Activated CD8-positive, alpha-beta memory T cell treated with anti-CD3 and anti-CD28 coated beads, Interleukin-2, amount 50 U/mL, for 48 hours (primary cell): ENCODE data around the gene RFTN2.
"Not testable (repeated sequence)": the region's sequence is repeated elsewhere in the genome, so short reads cannot be mapped to it uniquely, and the experiment has no call there.

Experiments used
- DNase-seq: peaks from one replicate; pipeline ENCODE4 v3.0.0-alpha.2; 2020

Gene RFTN2

DNA sequence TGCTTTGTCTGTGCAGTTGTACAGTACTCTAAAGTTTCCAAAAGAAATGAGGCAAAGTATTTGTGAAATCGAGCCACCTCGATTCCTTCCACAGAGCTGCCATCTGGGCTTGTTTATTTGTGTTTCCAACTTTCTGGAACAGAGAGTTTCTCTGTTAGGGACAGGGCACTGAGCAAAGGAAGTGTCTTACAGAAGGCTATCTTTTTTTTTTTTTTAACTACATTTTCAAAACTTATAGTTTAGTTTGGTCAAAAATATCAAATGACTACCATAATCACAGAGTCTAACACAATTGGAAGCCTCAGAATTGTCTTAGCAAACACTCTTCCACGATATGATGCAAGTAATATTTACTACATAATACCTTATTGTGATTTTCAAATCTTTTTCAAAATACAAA is 796 bp downstream of the RFTN2 start:
- DNase-seq = no peak

DNA sequence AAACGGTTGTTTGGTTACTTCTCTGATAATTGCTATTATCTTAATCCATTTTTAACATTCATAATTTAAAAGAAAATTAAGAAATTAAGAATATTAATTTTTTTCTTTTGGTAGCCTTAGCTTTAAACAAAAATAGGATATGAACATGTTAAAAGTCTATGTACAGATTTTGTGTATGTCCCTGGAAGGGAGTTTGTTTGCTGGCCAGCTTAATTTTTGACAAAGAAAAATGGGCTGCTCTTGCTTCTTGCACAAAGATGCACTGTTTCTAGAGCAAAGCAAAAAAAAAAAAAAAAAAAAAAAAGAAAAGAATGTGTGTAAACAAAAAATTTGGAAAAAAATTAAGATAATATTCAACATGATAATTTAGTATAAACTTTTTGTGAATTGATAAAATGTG is 1.3 kb downstream of the RFTN2 start:
- no peak for DNase-seq

DNA sequence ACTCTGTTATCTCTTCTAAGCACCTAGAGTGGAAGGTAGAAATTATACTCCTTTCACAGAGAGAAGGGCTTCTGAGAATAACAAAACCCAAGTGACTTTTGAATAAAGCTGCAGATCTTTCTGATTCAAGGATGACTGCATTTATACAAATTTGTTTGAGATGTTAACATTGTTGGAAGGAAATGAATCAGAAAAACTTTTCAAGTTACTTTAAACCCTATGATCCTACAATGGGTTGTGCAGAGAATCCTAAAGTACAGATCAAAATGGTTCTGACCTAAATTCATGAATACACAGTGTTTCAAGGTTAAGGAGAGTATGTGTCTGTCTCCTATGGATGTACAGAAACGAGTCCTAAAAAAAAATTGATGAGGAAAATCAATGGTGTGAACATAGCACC is 1.8 kb downstream of the RFTN2 start:
- no peak for DNase-seq

DNA sequence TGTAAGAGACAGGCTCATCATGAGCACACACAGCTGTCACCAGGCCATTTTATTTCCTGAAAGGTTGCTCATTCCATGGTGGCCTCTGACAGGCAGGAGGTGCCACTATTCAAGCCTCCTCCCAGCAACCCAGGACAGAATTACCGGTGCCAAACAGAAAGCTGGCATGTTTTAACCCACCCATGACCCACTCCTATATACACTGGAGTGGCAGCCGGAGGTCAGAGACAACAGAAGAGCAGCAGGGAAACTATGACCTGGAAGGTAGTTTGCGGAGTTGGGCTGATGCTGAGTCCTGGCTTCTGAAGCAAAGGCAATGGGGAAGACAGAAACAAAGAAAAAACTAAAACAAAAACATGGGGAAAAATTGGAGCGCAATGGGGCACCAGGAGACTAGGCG is 2.3 kb downstream of the RFTN2 start:
- DNase-seq = no peak

DNA sequence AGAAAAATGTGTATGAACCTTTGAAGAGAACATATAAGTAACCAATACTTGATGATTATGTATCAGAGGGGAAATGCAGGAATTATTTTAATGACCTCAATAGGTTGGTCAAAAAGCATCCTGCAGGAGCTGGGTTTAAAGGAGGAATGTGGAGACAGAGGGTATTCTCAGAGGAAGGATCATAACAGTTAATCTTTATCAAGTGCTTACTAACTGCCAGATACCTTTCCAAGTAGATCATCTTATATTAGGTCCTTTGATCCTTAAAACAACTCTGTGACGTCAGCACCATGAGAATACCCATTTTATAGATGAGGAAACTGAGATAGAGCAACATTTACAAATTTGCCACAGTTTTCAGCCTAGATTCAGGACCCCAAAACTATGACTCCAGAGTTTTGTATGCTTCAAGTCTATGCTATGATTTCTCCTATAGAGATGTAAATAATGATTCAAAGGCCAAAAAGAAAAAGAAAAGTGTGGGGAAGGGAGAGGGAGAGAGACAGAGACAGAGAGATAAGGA is 3.0 kb downstream of the RFTN2 start:
- DNase-seq = no peak

DNA sequence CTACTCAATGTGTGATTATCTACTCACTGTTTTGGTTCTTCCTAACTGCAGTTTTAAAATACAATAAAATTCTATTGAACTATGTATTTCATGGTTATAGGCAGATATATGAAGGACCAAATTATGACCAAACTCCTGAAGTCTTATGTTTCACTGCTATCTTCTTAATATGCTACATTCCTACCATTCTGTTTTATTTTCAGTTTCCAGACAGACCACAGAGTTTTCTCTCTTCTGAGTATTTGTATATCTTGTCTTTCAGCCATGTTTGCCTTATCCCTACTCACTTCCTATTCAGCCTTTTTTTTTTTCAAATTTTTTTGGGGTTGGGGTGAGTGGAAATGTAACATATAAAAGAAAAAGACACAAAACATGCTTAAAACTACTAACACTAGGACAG is 6.3 kb downstream of the RFTN2 start:
- DNase-seq = no peak

DNA sequence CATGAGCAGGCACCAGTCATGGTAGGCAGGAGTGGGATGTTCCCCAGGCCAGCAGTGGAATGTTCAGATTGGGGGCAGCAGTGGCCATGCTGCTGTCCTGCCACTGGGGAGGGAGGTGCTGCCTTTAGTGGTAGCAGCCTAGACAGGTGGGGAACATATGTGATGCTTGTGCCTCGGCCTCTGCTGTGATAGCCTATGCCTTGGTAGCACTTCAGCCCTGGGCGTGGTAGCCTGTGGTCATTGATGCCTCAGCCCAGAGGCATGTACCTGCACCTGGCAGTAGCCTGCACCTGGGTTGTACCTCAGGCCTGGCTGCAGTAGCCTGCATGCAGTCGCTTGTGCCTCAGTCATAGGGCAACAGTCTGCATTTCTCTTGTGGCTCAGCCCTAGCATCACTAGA is 7.1 kb downstream of the RFTN2 start:
- DNase-seq = no peak

DNA sequence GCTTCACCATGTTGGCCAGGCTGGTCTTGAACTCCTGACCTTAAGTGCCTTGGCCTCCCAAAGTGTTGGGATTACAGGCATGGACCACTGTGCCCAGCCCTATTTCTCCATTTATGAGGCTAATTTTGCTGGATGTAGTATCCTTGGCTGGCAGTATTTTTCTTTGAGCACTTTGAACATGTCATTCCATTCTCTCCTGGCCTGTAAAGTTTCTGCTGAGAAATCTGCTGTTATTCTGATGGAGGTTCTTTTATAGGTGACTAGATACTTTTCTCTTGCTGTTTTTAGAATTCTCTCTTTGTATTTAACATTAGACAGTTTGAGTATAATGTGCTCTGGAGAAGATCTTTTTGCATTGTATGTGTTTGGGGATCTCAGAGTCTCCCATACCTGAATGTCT is 9.1 kb downstream of the RFTN2 start:
- no peak for DNase-seq

DNA sequence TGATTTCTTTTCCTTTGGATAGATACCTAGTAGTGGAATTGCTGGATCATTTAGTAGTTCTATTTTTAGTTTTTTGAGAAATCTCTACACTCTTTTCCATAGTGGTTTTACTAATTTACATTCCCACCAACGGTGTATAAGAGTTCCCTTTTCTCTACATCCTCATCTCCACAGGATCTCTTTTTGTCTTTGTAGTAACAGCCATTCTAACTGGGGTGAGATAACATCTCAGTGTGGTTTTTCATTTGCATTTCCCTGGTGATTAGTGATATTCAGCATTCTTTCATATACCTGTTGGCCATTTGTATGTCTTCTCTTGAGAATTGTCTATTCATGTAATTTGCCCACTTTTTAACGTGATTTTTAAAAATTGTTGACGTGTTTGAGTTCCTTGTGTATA is 13.8 kb downstream of the RFTN2 start:
- DNase-seq = no peak

DNA sequence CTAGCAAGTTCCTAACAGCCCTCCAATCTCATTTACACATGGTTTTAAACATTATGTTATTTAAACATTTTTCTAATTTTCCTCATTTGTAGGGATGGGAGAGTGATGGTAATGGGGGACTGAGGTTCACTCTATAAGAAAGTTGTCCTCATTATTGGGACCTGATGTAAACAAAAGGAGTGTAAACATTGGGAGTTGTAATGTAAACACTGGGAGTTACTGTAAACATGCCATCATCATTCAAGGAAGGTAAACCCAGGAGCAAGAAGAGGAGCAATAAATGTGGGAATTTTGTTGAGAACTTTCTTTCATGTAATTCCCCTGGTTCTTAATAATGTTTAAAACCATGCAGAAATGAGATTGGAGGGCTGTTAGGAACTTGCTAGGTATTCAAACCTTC is 17.8 kb downstream of the RFTN2 start:
- DNase-seq = no peak

DNA sequence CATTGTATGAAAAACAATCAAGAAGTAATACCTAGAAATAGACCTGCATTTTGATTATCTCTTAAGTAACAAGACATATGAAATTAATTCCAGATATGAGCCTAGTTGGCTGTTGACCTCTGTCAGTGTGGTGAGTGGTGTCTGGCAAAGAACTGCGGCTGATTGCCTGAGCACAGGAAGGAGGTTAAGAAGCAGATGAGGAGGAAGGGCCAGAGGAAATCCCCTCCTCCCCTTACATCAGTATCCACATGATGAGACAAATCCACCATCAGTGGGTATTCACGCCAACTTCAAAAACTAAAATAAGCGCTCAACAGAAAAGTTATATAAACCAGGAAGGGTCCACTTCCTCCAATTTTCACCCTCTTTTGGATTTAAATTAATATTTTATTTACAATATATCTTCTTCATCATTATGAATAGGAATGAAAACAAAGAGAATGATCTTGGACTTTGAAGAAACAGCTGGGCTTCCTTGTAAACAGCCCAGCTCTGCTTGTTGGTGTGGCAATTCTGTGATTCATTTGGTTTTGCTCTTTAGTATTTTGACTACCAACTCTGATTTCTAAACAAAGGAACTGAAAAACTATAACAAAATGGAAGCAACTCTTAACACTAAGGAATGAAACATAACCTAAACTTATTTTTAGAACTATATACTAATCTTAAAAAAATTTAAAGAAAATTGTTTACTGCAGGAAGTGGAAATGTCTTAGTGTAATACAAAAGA is 27.3 kb downstream of the RFTN2 start:
- DNase-seq = no peak

DNA sequence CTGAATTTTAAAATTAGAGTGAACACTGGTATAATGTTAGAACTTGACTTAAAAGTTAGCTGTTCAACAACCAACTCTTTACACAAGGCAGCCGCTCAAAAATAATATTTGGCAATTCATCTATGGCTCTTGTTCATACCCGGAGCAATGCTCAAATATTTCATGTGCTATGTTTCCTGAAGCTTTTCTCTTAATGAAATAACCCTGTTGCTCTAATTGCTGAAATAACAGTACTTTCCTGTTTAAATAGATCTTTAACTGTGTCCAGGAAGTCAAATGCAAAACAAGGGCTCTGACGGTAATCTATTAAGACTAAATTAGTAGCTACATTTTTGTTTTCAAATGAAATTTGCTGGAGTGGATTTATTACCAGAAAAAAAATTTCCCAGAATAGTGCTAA is 33.7 kb downstream of the RFTN2 start:
- DNase-seq = no peak

DNA sequence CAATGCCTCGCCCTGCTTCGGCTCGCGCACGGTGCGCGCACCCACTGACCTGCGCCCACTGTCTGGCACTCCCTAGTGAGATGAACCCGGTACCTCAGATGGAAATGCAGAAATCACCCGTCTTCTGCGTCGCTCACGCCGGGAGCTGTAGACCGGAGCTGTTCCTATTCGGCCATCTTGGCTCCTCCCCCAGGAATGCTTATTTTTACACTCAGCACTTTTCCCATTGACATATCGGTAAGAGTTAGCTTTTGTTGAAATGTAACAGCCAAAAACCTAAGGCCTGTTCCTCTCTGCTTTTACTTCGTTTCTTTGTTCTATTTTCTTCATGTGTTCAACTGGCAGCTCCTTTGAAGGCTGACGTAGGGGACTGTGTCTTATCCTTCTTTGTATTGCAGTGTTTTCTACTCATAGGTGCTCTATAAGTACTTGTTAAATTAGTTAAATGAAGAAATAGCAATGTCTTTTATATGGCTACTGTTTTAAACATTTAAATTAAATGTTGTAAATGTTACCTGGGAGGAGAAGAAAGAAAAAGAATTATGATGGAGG is 34.7 kb downstream of the RFTN2 start:
- not testable (repeated sequence) for DNase-seq

DNA sequence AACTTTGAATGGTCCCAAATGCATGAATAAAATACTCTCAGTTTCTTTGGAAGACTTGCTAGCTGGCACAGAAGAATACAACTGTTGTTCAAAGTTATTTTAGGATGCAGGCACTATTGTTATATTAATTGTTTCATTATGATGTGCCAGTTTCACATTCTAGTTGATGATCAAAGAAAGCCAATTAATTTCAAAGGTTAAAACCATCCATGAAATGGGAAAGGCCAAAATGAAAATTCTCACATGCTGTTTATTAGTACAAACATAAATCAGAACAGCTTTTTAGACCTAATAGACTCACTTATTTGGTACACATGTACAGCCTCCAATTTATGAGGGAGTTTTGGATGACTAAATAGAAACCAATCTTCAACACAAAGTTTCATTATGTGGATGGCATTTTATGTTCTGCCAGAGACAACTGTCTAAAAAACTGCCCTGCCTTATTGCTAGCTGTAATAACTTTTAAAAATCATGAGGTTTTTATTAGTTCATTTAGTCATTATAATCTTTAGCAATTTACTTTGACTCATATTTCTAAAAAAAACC is 42.2 kb downstream of the RFTN2 start:
- no peak for DNase-seq

DNA sequence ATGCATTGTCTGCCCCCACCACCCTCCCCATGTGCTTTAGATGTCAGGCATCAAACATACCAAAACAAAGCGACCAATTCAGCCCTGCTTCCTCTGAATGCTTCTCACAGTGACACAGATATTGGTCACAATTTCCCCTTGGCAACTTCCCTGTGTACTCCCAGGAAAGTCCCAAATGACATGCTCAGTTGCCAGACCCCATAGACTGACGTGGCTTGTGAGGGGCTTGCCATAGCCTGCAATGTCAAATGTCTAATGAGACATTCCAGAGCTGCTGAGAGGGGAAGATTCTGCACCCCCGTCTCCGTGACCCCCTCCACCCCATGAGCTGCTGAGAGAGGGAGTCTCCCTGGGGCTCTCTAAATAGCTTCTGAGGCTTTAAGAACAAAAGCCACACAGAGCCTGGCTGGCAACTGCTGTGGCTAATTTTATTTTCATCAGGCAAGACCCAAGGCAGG is 47.3 kb downstream of the RFTN2 start:
- no peak for DNase-seq

DNA sequence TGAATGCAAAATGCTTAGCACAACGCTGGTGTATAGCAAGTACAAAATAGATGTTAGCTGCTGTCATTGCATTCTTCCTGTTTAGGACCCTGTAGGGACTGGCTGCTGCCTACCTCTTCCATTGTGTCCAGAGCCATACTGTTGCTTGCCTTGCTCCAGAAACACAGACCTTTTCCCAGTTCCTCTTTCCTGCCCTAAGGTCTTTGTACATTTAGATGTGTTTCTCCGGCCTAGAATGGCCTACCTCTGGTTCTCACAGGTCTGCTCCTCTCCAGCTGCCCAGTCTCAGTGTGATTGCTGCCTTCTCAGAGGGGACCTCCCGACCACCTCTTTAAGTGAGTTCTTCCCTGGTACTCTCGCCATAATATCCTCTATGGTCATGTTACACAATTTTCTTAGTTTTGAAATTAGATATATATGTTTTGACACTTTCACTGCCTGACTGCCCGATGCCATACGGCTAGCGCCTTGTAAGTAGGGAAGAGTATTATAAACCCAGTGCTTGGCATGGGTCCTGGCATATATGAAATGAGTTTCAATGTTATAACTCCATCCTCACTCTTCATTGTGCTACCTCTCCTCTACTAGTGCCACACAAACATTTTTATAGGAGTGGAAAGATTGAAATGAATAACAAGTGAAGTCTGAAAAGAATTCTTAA is 48.3 kb downstream of the RFTN2 start:
- no peak for DNase-seq

DNA sequence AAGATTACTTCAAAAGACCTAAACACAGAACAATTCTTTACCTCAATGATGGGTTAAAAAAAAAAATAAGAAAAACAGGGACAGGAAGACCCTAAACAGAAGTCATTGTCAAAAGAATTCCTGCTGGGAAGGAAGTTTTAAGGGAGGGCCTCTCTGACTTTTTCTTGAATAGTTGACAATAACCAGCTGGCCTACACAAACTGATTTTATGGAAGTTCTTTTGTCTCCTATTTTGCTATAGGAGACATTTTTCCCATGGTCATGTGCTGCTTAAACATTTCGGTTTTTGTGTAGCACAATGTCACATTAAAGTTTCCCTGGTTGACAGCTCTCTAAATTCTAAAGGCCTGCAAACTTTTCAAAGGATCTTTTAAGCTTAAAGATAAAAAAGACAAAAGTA is 55.3 kb downstream of the RFTN2 start:
- DNase-seq = no peak

DNA sequence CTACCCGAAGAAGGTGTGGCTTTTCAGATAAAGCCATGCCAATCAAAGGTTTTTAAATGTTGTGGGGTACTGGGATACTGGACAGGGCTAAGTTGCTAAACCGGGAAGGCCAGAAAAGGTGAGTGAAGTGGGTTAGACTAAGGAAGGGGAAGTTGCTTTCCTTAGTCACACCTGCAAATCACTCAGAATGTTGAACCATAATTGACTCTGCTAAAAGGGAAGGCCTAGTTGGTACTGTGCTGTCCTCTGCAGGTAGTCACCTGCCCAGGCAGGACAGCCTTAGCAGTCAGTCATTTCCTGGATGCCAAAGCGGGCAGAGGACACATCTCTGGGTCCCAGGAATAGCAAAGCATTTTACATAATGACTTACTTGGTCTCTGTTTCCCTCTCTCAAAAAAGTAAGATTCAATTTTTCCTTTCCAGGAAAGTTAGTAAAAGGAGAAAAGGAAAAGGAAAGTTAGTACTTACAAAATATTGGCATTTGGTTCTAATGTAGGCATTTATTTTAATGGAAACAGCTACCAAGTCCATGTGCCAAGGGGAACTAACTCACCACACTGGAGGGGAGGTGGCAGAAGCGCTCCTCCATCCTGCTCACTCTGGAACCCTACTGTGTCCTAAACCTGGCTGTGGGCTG is 60.3 kb downstream of the RFTN2 start:
- no peak for DNase-seq

DNA sequence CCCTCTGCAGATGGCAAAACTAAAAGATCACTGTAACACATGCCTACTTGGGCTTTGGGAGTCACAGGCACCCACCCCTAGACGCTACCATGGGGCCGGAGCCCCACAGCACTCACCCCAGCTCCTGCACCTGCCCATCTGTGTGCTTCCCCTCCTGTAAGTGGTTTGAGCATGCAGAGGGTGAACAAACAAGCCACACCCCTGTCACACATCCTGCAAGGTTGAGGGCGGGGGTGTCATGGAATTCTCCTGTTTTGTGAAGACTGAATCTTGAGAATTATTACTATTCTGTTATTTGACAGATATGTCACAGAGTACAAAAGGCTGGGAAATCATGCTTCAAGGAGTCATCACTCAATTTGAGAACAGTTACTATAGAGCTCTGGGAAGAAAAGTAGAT is 60.9 kb downstream of the RFTN2 start:
- DNase-seq = no peak

DNA sequence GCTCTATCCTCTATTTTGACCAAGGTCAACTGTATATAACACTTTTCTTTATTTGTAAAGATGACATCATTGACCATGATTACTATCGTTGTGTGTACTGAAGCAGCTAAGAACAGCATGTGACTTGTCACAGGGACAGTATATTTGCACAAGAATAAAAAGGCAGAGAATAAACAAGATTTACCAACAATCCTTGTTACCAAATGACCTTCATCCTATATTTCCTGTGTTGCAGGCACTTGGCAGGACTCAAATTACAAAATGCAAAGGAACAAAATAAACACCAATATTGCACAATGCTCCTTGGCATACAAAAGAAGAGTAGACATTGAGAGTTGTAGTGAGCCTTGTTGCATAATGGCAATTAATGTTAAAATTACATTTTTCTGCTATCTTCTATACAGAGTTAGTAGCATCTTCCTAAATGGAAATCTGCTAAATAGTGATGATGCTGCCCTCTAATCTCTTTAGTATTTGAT is 61.8 kb downstream of the RFTN2 start:
- DNase-seq = no peak

DNA sequence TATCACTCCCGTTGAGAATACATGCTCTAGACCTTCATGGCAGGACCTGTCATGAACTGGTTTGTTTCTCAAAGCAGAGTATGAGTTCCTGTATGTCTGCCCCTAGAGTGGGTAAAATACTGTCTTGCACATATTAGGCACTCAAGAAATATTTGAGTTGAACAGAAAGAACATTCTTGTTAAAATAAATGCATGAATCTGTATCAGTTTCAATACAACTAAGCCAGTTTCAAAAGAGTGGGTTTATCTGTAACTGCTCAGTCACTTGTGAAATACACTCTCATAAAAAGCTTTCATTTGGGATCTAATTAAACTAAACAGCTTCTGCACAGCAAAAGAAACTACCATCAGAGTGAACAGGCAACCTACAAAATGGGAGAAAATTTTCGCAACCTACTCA is 69.2 kb downstream of the RFTN2 start:
- DNase-seq = no peak

DNA sequence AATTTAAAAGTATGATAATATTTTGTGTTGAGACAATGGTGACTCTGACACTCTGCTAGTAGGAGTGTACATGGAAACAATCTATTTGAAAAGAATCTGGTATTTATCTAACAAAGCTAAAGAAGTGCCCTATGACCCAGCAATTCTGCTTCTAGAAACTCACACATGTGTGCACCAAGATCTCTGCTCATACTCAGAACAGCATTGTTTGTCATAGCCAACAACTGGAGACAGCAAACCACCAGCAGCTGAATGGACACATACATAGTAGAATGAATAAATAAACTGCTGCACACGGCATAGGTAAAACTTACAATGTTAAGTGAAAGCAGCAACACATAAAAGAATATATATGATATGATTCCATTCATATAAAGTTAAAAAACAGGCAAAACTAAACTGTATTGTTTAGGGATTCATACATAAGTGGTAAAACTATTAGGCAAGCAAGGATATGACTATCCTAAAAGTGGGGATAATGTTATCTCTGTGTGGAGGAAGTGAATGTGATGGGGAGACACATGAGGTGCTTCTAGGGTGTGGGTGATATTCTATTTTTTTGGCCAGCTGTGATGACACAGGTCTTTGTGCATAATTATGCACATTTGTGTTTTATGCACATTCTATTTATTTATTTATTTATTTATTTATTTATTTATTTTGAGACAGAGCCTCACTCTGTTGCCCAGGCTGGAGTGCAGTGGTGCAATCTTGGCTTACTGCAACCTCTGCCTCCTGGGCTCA is 71.1 kb downstream of the RFTN2 start:
- DNase-seq = no peak

DNA sequence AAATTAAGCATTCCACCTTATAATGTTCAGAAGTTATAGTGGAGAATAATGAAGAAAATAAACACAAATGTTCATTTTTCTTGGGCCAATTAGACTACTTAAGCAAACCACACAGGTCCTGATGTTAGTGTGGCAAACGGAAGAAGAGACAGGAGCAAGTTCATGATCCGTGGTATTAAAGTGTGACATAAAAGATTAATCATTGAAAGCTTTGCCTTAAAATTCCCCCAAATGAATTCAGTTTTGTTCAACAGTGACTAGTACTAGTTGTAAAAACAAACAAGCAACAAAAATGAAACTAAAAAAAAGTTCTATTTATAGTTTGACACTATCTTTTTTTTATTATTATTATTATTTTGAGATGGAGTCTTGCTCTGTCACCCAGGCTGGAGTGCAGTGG is 73.7 kb downstream of the RFTN2 start:
- DNase-seq = no peak
